Calu3 (cell line): ENCODE data around the gene ADSS1. TPM values are rescaled to one million over a fixed set of nuclear protein-coding genes. Genes with fewer than 3 reads are reported as not detected.

Experiments
- BruUV-seq: library from RNA; stranded (reverse); fragments of 400-500 nt; replicated peaks from 2 replicates; lab custom pipeline; 2021; lab: Mats Ljungman, UMichigan
- CTCF ChIA-PET: fragments of 300-600 bp; sonication (Branson Sonifier 250); formaldehyde crosslinking; loops from one replicate; lab custom pipeline; 2022; ENCODE audit warnings: antibody characterized with exemption; lab: Charles Lee
- DNase-seq: peaks from one replicate; pipeline ENCODE4 v3.0.0; 2022
- H3K27ac Mint-ChIP-seq: one replicate; pipeline ENCODE4 v1.8.0; 2022; ENCODE audit warnings: mixed read lengths; ENCODE audit not compliant: unreplicated experiment
- H3K27me3 Mint-ChIP-seq: one replicate; pipeline ENCODE4 v1.8.0; 2022; ENCODE audit warnings: mixed read lengths; ENCODE audit not compliant: unreplicated experiment
- H3K36me3 Mint-ChIP-seq: one replicate; pipeline ENCODE4 v1.8.0; 2022; ENCODE audit warnings: mild to moderate bottlenecking, moderate library complexity, mixed read lengths; ENCODE audit not compliant: insufficient read depth, unreplicated experiment
- H3K4me1 Mint-ChIP-seq: one replicate; pipeline ENCODE4 v1.8.0; 2022; ENCODE audit warnings: mild to moderate bottlenecking, low read depth, mixed read lengths; ENCODE audit not compliant: unreplicated experiment
- H3K4me3 Mint-ChIP-seq: one replicate; pipeline ENCODE4 v1.8.0; 2022; ENCODE audit warnings: mild to moderate bottlenecking, low read depth, moderate library complexity, mixed read lengths; ENCODE audit not compliant: unreplicated experiment
- H3K9me3 Mint-ChIP-seq: one replicate; pipeline ENCODE4 v1.8.0; 2022; ENCODE audit warnings: low read depth, mixed read lengths; ENCODE audit not compliant: unreplicated experiment
- CTCF ChIP-seq: fragments of 200-600 bp; IDR thresholded peaks from one replicate; pipeline ENCODE4 v1.8.0; 2022; ENCODE audit warnings: antibody characterized with exemption; ENCODE audit not compliant: unreplicated experiment
- intact Hi-C: fragments of 100-400 bp; cut with micrococcal nuclease; formaldehyde crosslinking; loops from one replicate; pipeline ENCODE4 v1.10.0; 2022; ENCODE audit not compliant: unreplicated experiment
- total RNA-seq: library from RNA; stranded (reverse); gene quantifications from 2 replicates; pipeline ENCODE4 v1.2.3, GENCODE V29; 2022

ADSS1 gene
- total RNA-seq, 1 experiment from 2014 or later, result 8.6 TPM

GRCh38 chr14:104741108-104741802 is 17.2 kb downstream of the ADSS1 start:
- H3K27me3 Mint-ChIP-seq, result no peaks in the 10 kb centered on the region
- intact Hi-C loops, result no loop called here
- H3K4me3 Mint-ChIP-seq, result no peak overlapping the region
- DNase-seq, result no peak
- no peaks in the 10 kb centered on the region for H3K4me1 Mint-ChIP-seq
- H3K36me3 Mint-ChIP-seq, result no peaks in the 10 kb centered on the region
- no peaks in the 10 kb centered on the region for H3K9me3 Mint-ChIP-seq
- TF ChIP-seq CTCF, result no peak
- CTCF ChIA-PET, result no interaction called here
- H3K27ac Mint-ChIP-seq, result no peak overlapping the region
- no TSS peak for BruUV-seq

GRCh38 chr14:104741803-104742251 is 17.8 kb downstream of the ADSS1 start:
- Mint-ChIP-seq H3K9me3 (no peaks in the 10 kb centered on the region), H3K27ac (no peak overlapping the region), H3K27me3 (no peaks in the 10 kb centered on the region), H3K36me3 (no peaks in the 10 kb centered on the region), H3K4me1 (no peaks in the 10 kb centered on the region), H3K4me3 (no peak overlapping the region)
- DNase-seq, result no peak
- intact Hi-C loops, result no loop called here
- BruUV-seq, result no TSS peak
- CTCF ChIA-PET, result no interaction called here
- no peak for TF ChIP-seq CTCF

GRCh38 chr14:104742586-104743455 is 18.8 kb downstream of the ADSS1 start:
- H3K27me3 Mint-ChIP-seq, result no peaks in the 10 kb centered on the region
- H3K36me3 Mint-ChIP-seq, result no peaks in the 10 kb centered on the region
- CTCF ChIA-PET, result no interaction called here
- no peak for DNase-seq
- TF ChIP-seq CTCF, result no peak
- BruUV-seq, result no TSS peak
- intact Hi-C loops, result no loop called here
- no peak overlapping the region for H3K27ac Mint-ChIP-seq
- no peaks in the 10 kb centered on the region for H3K4me1 Mint-ChIP-seq
- H3K9me3 Mint-ChIP-seq, result no peaks in the 10 kb centered on the region
- H3K4me3 Mint-ChIP-seq, result no peak overlapping the region

GRCh38 chr14:104743461-104744380 is 19.7 kb downstream of the ADSS1 start:
- TF ChIP-seq CTCF, result no peak
- Mint-ChIP-seq H3K27me3 (no peaks in the 10 kb centered on the region), H3K4me1 (peaks cover under 1% of the 10 kb centered on the region), H3K27ac (no peak overlapping the region), H3K4me3 (no peak overlapping the region), H3K9me3 (no peaks in the 10 kb centered on the region), H3K36me3 (no peaks in the 10 kb centered on the region)
- DNase-seq, result no peak
- intact Hi-C loops, result no loop called here
- CTCF ChIA-PET, result no interaction called here
- BruUV-seq, result no TSS peak
